WTC11 (cell line): ENCODE measurements around the gene HECW1. TPM values are rescaled to one million over a fixed set of nuclear protein-coding genes. Genes with fewer than 3 reads are reported as not detected.

Experiments used
- ATAC-seq: fragments of 200-7000 bp; cut with Tn5 transposase; 2 replicates; pipeline ENCODE4 v1.10.0; 2021; ENCODE audit warnings: mild to moderate bottlenecking, moderate library complexity
- CTCF ChIA-PET: fragments of 300-600 bp; sonication (Branson Sonifier 250); formaldehyde crosslinking; loops from one replicate; lab custom pipeline; 2021; ENCODE audit warnings: antibody characterized with exemption; lab: Charles Lee
- POLR2A ChIA-PET: fragments of 350-600 bp; sonication (Branson Sonifier 250); formaldehyde crosslinking; loops from one replicate; lab custom pipeline; 2021; ENCODE audit warnings: antibody characterized with exemption; lab: Charles Lee
- DNase-seq: peaks from one replicate; pipeline ENCODE4 v3.0.0; 2021; ENCODE audit warnings: low spot score
- H3K27ac Mint-ChIP-seq: 2 replicates; pipeline ENCODE4 v1.8.0; 2021; ENCODE audit warnings: mixed read lengths
- H3K27me3 Mint-ChIP-seq: 2 replicates; pipeline ENCODE4 v1.8.0; 2021; ENCODE audit warnings: low read depth, mild to moderate bottlenecking, moderate library complexity, mixed read lengths
- H3K36me3 Mint-ChIP-seq: 2 replicates; pipeline ENCODE4 v1.8.0; 2021; ENCODE audit warnings: mixed read lengths
- H3K4me1 Mint-ChIP-seq: 2 replicates; pipeline ENCODE4 v1.8.0; 2022; ENCODE audit warnings: mixed read lengths
- H3K4me3 Mint-ChIP-seq: 2 replicates; pipeline ENCODE4 v1.8.0; 2021; ENCODE audit warnings: mild to moderate bottlenecking, moderate library complexity, mixed read lengths
- H3K9me3 Mint-ChIP-seq: 2 replicates; pipeline ENCODE4 v1.8.0; 2021; ENCODE audit warnings: mixed read lengths
- CBFB ChIP-seq: sonication (generic); formaldehyde crosslinking; IDR thresholded peaks from 2 replicates; pipeline ENCODE4 v1.8.1; 2022; ENCODE audit warnings: mild to moderate bottlenecking, low read depth, missing genetic modification reagents
- EMX1 ChIP-seq: fragments of 250-450 bp; sonication (Bioruptor Pico); IDR thresholded peaks from 2 replicates; pipeline ENCODE4 v1.8.0; 2021; ENCODE audit warnings: mild to moderate bottlenecking
- FOXP1 ChIP-seq: sonication (generic); formaldehyde crosslinking; IDR thresholded peaks from 2 replicates; pipeline ENCODE4 v1.8.0; 2022; ENCODE audit warnings: missing genetic modification reagents, mild to moderate bottlenecking, moderate library complexity, borderline replicate concordance
- KAT7 ChIP-seq: sonication (generic); formaldehyde crosslinking; IDR thresholded peaks from 2 replicates; pipeline ENCODE4 v1.8.1; 2023; ENCODE audit warnings: missing genetic modification reagents, mild to moderate bottlenecking, borderline replicate concordance
- NFYB ChIP-seq: sonication (generic); formaldehyde crosslinking; conservative IDR thresholded peaks from 2 replicates; pipeline ENCODE4 v1.8.0; 2022; ENCODE audit warnings: low read depth, missing genetic modification reagents
- RELA ChIP-seq: sonication (generic); formaldehyde crosslinking; IDR thresholded peaks from 2 replicates; pipeline ENCODE4 v1.8.1; 2022; ENCODE audit warnings: missing genetic modification reagents, mild to moderate bottlenecking, borderline replicate concordance
- ZBTB21 ChIP-seq: sonication (generic); formaldehyde crosslinking; IDR thresholded peaks from 2 replicates; pipeline ENCODE4 v1.8.1; 2023; ENCODE audit warnings: mild to moderate bottlenecking, missing genetic modification reagents, borderline replicate concordance
- ZNF423 ChIP-seq: fragments of 250-450 bp; sonication (Bioruptor Pico); IDR thresholded peaks from 2 replicates; pipeline ENCODE4 v2.1.2; 2022; ENCODE audit warnings: mild to moderate bottlenecking, moderate library complexity
- total RNA-seq: library from RNA; stranded (reverse); gene quantifications from 3 replicates; pipeline ENCODE4 v1.2.3, GENCODE V29; 2021
- TF ChIP-seq, protein P1 (sequence below): sonication (generic); formaldehyde crosslinking; IDR thresholded peaks from 2 replicates; pipeline ENCODE4 v1.8.0; 2022; ENCODE audit warnings: mild to moderate bottlenecking, missing genetic modification reagents
- TF ChIP-seq, protein P2 (sequence below): fragments of 250-450 bp; sonication (Bioruptor Pico); IDR thresholded peaks from 2 replicates; pipeline ENCODE4 v1.9.0; 2021; ENCODE audit warnings: mild to moderate bottlenecking
- TF ChIP-seq, protein P3 (sequence below): fragments of 250-450 bp; sonication (Bioruptor Pico); IDR thresholded peaks from 2 replicates; pipeline ENCODE4 v1.9.0; 2021; ENCODE audit warnings: moderate library complexity, mild to moderate bottlenecking, inconsistent platforms, borderline replicate concordance
- TF ChIP-seq, protein P4 (sequence below): sonication (generic); formaldehyde crosslinking; IDR thresholded peaks from 2 replicates; pipeline ENCODE4 v1.8.1; 2023; ENCODE audit warnings: mild to moderate bottlenecking, missing genetic modification reagents, borderline replicate concordance
- TF ChIP-seq, protein P5 (sequence below): sonication (generic); formaldehyde crosslinking; IDR thresholded peaks from 2 replicates; pipeline ENCODE4 v1.8.1; 2022; ENCODE audit warnings: low read depth, missing genetic modification reagents, borderline replicate concordance

HECW1 gene
- total RNA-seq, 1 experiment from 2014 or later = 6.1 TPM

DNA sequence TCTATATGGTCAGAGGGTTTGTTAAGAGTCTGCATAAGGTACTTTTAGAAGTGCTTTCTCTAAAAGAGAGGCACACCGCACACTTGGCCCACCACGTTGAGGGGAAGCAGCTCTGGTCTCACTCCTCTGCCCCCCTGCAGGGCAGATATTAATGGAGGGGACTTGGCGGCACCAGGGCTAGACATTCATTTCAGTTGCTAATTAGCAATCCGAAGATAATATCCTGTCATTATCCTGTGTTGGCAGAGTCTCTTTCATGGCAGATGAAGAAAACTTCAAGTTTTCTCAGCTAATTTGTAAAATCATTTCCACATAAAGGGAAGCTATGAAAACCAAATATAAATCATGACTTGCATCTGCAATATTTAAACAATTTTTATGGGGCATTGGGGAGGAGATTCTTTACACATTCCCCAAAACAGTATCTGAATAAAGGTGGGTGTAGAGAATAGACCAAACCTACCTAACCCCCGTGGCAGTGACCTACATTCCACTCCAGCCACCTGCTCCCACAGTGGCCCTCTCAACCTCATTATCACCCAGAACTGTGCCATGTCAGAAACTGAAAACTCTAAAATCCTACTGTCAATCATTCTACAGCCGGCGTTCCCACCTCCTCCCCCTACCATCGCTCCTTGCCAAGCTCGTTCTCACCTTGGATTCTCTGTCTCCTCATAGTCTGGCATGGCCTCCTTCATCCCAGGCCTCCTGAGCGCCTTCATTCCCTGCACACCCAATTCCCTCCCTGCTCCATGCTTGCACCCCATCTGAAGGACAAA is 416.3 kb downstream of the HECW1 start:
- CTCF ChIA-PET = interaction anchor here (1.0 to 2.1 kb wide), 3 partner anchors 18 to 54 kb away, joined by 3 to 13 read pairs (median 3); partner anchors contain the start of gene STK17A
- DNase-seq (no peak), ATAC-seq (no peak)
- Mint-ChIP-seq H3K4me1 (peaks cover 9% of the 10 kb centered on the region; the same call in 1 of the 2 replicates), H3K27ac (no peak overlapping the region), H3K9me3 (no peaks in the 10 kb centered on the region), H3K27me3 (no peaks in the 10 kb centered on the region), H3K4me3 (no peak overlapping the region), H3K36me3 (no peaks in the 10 kb centered on the region)
- no peak for TF ChIP-seq RELA (CRISPR knock-in tag)
- TF ChIP-seq, protein P1, sequence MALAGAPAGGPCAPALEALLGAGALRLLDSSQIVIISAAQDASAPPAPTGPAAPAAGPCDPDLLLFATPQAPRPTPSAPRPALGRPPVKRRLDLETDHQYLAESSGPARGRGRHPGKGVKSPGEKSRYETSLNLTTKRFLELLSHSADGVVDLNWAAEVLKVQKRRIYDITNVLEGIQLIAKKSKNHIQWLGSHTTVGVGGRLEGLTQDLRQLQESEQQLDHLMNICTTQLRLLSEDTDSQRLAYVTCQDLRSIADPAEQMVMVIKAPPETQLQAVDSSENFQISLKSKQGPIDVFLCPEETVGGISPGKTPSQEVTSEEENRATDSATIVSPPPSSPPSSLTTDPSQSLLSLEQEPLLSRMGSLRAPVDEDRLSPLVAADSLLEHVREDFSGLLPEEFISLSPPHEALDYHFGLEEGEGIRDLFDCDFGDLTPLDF (CRISPR knock-in tag) = no peak
- TF ChIP-seq CBFB (CRISPR knock-in tag) = no peak
- TF ChIP-seq, protein P2, sequence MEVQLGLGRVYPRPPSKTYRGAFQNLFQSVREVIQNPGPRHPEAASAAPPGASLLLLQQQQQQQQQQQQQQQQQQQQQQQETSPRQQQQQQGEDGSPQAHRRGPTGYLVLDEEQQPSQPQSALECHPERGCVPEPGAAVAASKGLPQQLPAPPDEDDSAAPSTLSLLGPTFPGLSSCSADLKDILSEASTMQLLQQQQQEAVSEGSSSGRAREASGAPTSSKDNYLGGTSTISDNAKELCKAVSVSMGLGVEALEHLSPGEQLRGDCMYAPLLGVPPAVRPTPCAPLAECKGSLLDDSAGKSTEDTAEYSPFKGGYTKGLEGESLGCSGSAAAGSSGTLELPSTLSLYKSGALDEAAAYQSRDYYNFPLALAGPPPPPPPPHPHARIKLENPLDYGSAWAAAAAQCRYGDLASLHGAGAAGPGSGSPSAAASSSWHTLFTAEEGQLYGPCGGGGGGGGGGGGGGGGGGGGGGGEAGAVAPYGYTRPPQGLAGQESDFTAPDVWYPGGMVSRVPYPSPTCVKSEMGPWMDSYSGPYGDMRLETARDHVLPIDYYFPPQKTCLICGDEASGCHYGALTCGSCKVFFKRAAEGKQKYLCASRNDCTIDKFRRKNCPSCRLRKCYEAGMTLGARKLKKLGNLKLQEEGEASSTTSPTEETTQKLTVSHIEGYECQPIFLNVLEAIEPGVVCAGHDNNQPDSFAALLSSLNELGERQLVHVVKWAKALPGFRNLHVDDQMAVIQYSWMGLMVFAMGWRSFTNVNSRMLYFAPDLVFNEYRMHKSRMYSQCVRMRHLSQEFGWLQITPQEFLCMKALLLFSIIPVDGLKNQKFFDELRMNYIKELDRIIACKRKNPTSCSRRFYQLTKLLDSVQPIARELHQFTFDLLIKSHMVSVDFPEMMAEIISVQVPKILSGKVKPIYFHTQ (CRISPR knock-in tag) = no peak
- no peak for TF ChIP-seq FOXP1
- TF ChIP-seq, protein P3, sequence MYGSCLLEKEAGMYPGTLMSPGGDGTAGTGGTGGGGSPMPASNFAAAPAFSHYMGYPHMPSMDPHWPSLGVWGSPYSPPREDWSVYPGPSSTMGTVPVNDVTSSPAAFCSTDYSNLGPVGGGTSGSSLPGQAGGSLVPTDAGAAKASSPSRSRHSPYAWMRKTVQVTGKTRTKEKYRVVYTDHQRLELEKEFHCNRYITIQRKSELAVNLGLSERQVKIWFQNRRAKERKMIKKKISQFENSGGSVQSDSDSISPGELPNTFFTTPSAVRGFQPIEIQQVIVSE (CRISPR knock-in tag) = no peak
- TF ChIP-seq KAT7 (CRISPR knock-in tag) = no peak
- TF ChIP-seq, protein P4, sequence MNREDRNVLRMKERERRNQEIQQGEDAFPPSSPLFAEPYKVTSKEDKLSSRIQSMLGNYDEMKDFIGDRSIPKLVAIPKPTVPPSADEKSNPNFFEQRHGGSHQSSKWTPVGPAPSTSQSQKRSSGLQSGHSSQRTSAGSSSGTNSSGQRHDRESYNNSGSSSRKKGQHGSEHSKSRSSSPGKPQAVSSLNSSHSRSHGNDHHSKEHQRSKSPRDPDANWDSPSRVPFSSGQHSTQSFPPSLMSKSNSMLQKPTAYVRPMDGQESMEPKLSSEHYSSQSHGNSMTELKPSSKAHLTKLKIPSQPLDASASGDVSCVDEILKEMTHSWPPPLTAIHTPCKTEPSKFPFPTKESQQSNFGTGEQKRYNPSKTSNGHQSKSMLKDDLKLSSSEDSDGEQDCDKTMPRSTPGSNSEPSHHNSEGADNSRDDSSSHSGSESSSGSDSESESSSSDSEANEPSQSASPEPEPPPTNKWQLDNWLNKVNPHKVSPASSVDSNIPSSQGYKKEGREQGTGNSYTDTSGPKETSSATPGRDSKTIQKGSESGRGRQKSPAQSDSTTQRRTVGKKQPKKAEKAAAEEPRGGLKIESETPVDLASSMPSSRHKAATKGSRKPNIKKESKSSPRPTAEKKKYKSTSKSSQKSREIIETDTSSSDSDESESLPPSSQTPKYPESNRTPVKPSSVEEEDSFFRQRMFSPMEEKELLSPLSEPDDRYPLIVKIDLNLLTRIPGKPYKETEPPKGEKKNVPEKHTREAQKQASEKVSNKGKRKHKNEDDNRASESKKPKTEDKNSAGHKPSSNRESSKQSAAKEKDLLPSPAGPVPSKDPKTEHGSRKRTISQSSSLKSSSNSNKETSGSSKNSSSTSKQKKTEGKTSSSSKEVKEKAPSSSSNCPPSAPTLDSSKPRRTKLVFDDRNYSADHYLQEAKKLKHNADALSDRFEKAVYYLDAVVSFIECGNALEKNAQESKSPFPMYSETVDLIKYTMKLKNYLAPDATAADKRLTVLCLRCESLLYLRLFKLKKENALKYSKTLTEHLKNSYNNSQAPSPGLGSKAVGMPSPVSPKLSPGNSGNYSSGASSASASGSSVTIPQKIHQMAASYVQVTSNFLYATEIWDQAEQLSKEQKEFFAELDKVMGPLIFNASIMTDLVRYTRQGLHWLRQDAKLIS (CRISPR knock-in tag) = no peak
- POLR2A ChIA-PET = interaction anchor here (0.6 kb wide), 1 partner anchor 54 kb away, joined by 3 read pairs; the partner anchor contains the start of gene STK17A

DNA sequence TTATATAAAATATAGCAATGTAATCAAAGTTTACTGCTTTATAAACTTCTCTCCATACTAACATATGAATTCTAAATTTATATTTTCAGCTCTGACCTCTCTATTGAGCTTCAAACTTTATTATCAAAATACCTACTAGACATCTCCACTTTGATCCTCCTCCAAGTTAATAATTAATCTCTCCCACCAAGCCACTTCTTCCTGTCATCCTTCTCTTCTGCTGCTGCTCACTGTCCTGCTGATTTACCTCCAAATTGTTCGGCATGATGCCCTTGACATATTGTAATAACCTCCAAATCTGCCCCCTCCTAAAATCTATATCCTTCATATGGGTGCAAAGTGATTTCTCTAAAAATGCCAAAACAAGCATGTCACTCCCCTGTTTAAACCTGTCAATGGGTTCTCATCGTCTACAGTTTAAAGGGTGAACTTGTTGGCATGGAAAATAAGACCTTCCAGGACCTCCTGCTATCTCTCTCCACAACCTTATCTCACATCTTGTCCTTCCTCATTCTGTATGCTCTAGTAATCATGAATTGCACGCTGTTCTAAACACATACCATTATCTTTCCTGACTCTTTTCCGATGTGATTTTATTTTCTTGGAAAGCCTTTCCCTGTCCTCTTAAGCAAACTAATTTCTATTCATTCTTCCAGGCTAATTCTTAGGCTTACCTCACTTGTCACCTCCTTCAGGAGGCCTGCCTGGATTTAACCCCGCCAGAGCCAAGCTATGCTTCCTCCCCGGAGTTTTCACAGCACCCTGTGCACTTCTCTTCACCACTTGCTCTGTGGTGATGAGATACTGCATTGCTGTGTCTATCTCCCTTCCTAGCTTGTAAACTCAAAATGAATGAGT is 418.3 kb downstream of the HECW1 start:
- Mint-ChIP-seq H3K4me3 (no peak overlapping the region), H3K4me1 (peaks cover 9% of the 10 kb centered on the region; the same call in 1 of the 2 replicates), H3K27ac (no peak overlapping the region), H3K36me3 (no peaks in the 10 kb centered on the region), H3K9me3 (no peaks in the 10 kb centered on the region), H3K27me3 (no peaks in the 10 kb centered on the region)
- ATAC-seq (no peak), DNase-seq (no peak)
- ChIA-PET POLR2A (no interaction called here), CTCF (interaction anchor here (2.1 kb wide), 1 partner anchor 52 kb away, joined by 13 read pairs; the partner anchor contains the start of gene STK17A)
- TF ChIP-seq, protein P5, sequence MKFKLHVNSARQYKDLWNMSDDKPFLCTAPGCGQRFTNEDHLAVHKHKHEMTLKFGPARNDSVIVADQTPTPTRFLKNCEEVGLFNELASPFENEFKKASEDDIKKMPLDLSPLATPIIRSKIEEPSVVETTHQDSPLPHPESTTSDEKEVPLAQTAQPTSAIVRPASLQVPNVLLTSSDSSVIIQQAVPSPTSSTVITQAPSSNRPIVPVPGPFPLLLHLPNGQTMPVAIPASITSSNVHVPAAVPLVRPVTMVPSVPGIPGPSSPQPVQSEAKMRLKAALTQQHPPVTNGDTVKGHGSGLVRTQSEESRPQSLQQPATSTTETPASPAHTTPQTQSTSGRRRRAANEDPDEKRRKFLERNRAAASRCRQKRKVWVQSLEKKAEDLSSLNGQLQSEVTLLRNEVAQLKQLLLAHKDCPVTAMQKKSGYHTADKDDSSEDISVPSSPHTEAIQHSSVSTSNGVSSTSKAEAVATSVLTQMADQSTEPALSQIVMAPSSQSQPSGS (CRISPR knock-in tag) = no peak
- TF ChIP-seq ZBTB21 (CRISPR knock-in tag) (no peak), ZNF423 (CRISPR knock-in tag) (no peak), NFYB (no peak), RELA (CRISPR knock-in tag) (no peak), EMX1 (CRISPR knock-in tag) (no peak)
- TF ChIP-seq, protein P4 (CRISPR knock-in tag) = no peak
- TF ChIP-seq, protein P1 (CRISPR knock-in tag) = no peak
